HG03095 (cell line): ENCODE results near the gene MAPRE3.

Experiments used
- ATAC-seq: cut with Tn5 transposase; IDR thresholded peaks from one replicate; pipeline ENCODE4 v1.9.1; 2021; ENCODE audit warnings: moderate library complexity; ENCODE audit not compliant: unreplicated experiment

Gene MAPRE3

GRCh38 chr2:27038631-27039339, 68.3 kb downstream of the MAPRE3 start:
- no peak for ATAC-seq

GRCh38 chr2:27039426-27039825, 69.0 kb downstream of the MAPRE3 start:
- no peak for ATAC-seq

GRCh38 chr2:27039871-27040270, 69.4 kb downstream of the MAPRE3 start:
- ATAC-seq, result no peak

- ATAC-seq, result no peak
Observed at GRCh38 chr2:27040282-27040681, 69.8 kb downstream of the MAPRE3 start.

- peak; percentile 20 for ATAC-seq
Observed at GRCh38 chr2:27041752-27042151, 71.3 kb downstream of the MAPRE3 start.

GRCh38 chr2:27042159-27042661, 71.8 kb downstream of the MAPRE3 start:
- peak; percentile 70 for ATAC-seq

GRCh38 chr2:27042985-27043634, 72.7 kb downstream of the MAPRE3 start:
- ATAC-seq, result no peak

GRCh38 chr2:27049422-27050280, 79.2 kb downstream of the MAPRE3 start:
- peak; percentile 28 for ATAC-seq

- ATAC-seq, result peak; percentile 40
Observed at GRCh38 chr2:27050281-27050995, 80.0 kb downstream of the MAPRE3 start.

- ATAC-seq, result peak; percentile 62
Observed at GRCh38 chr2:27050996-27051901, 80.8 kb downstream of the MAPRE3 start, which contains the start of gene AGBL5. Gene AGBL5 (plus strand): TSS chr2:27051668. CDS start chr2:27052959, 1,291 bp downstream.

GRCh38 chr2:27051902-27052645, 81.6 kb downstream of the MAPRE3 start:
- ATAC-seq, result peak; percentile 0

GRCh38 chr2:27053321-27053720, 82.9 kb downstream of the MAPRE3 start:
- no peak for ATAC-seq

- no peak for ATAC-seq
Observed at GRCh38 chr2:27053776-27054175, 83.3 kb downstream of the MAPRE3 start.

GRCh38 chr2:27054721-27055120, 84.3 kb downstream of the MAPRE3 start:
- no peak for ATAC-seq

GRCh38 chr2:27057184-27057583, 86.7 kb downstream of the MAPRE3 start:
- ATAC-seq, result no peak

GRCh38 chr2:27058210-27058609, 87.8 kb downstream of the MAPRE3 start:
- ATAC-seq, result no peak

- no peak for ATAC-seq
Observed at GRCh38 chr2:27059141-27059820, 88.8 kb downstream of the MAPRE3 start.

- no peak for ATAC-seq
Observed at GRCh38 chr2:27060323-27060722, 89.9 kb downstream of the MAPRE3 start.
